HUES6 (cell line): Measurements from ENCODE around the gene IQGAP2.
"Not testable (repeated sequence)": the region's sequence is repeated elsewhere in the genome, so short reads cannot be mapped to it uniquely, and the experiment has no call there.

Source experiments
- H3K27ac ChIP-seq: 2 replicates; pipeline ENCODE4 v1.7.0; 2013; ENCODE audit warnings: low read depth, mild to moderate bottlenecking, low read length, inconsistent platforms
- H3K27me3 ChIP-seq: 2 replicates; pipeline ENCODE4 v1.6.1; 2013; ENCODE audit warnings: low read length; ENCODE audit not compliant: control insufficient read depth, insufficient read depth
- H3K36me3 ChIP-seq: 2 replicates; pipeline ENCODE4 v1.6.1; 2013; ENCODE audit warnings: low read length; ENCODE audit not compliant: control insufficient read depth, insufficient read depth
- H3K4me1 ChIP-seq: 2 replicates; pipeline ENCODE4 v1.6.1; 2013; ENCODE audit warnings: low read length; ENCODE audit not compliant: control insufficient read depth, insufficient read depth
- H3K4me3 ChIP-seq: 2 replicates; pipeline ENCODE4 v1.5.1; 2013; ENCODE audit warnings: low read depth, low read length
- H3K9ac ChIP-seq: one replicate; pipeline ENCODE4 v1.6.1; 2013; ENCODE audit warnings: mild to moderate bottlenecking, low read length
- H3K9me3 ChIP-seq: 2 replicates; pipeline ENCODE4 v1.6.1; 2013; ENCODE audit warnings: low read depth, low read length; ENCODE audit not compliant: control insufficient read depth, insufficient read depth

Gene IQGAP2

DNA sequence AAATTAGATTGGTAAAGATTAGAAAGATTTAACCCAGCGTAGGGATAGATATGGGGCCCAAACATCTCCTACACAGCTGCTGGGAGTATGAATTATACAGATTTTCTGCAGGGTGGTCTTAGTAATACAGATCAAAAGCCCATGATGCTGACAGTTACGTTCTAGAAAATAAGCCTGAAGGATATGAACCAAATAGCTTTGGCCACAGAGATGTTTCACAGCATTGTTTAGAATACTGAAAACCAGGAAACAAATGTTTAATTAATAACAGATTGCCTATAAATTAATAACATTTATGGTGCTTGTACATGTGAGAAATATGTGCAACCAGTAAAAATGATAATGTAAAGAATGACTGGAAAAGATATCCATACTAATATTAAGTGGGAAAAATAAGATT is 195.4 kb downstream of the IQGAP2 start:
- H3K27me3 ChIP-seq = no peaks in the 10 kb centered on the region

DNA sequence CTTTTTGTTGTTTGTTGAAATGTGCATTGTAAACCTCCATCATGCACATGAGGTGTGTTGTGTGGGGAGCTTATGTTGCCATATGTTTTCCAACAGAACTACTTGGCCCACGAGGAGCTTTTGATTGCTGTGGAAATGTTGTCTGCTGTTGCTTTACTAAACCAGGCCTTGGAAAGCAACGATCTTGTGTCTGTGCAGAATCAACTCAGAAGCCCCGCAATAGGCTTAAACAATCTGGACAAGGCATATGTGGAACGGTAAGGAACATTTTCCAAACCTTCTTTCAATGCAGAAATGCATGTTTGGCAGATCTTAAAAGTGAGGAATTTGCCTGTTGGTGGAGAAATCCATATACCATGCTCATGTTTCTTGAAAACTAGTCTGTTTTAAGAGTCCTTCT is 197.6 kb downstream of the IQGAP2 start:
- Histone ChIP-seq H3K36me3 (peaks cover 8% of the 10 kb centered on the region), H3K4me3 (no peak overlapping the region), H3K9ac (no peak overlapping the region), H3K27ac (no peak overlapping the region), H3K4me1 (no peaks in the 10 kb centered on the region), H3K27me3 (no peaks in the 10 kb centered on the region), H3K9me3 (no peaks in the 10 kb centered on the region)

More for the DNA sequence above, 195.4 kb downstream of the IQGAP2 start:
- peaks cover 8% of the 10 kb centered on the region for H3K36me3 ChIP-seq
- H3K4me1 ChIP-seq = no peaks in the 10 kb centered on the region
- H3K9me3 ChIP-seq = no peaks in the 10 kb centered on the region
- H3K9ac ChIP-seq = no peak overlapping the region
- H3K27ac ChIP-seq = no peak overlapping the region
- H3K4me3 ChIP-seq = no peak overlapping the region

DNA sequence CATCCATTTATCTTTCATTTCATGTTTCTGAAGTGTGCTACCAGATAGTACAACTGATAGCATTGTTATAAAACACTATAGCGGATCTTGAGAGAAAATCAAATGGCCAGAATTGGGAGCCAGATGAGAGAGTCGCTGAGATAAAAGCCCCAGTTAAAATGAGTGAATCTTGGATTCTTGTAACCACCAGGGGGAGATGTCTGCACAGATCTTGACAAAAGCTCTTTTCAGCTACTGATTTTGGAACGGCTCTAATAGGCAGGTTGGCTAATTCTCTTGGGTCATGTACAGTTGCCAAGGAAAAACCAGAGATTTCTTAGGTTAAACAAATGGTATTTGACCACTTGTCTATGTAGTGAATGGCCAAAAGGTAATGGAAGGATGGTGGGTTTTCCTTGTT is 198.4 kb downstream of the IQGAP2 start:
- H3K4me1 ChIP-seq = no peaks in the 10 kb centered on the region
- H3K4me3 ChIP-seq = no peak overlapping the region
- no peaks in the 10 kb centered on the region for H3K27me3 ChIP-seq
- no peak overlapping the region for H3K9ac ChIP-seq
- H3K36me3 ChIP-seq = peaks cover 8% of the 10 kb centered on the region
- H3K27ac ChIP-seq = no peak overlapping the region
- H3K9me3 ChIP-seq = no peaks in the 10 kb centered on the region

DNA sequence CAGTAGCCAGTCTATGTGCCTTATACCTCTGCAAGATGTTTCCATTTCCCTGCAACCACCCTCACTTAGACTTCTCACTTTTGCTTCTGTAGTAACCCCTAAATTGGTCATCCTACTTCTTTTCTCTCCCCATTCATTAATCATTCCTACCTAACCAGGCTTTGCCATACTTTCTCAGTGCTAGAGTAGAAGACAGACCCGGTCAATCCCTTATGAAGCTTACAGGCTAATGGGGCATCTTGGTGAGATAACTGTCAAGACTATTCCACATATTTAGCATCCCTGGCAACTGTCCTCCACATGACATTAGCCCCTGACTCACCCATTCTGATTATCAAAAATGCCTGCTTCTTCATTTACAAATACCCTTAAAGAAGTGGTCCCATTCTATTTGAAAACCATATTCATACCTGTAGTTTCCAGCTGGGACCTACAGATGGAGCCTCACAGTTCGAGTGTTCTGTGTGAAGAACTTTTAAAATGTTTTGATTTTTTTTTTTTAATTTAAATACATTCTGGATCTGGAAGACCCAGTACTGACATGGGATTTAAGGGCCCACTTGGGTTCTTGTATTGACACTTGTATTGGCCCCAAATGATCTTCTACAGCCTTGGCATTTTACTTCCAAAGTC is 199.1 kb downstream of the IQGAP2 start:
- Histone ChIP-seq H3K27ac (no peak overlapping the region), H3K9me3 (no peaks in the 10 kb centered on the region), H3K27me3 (no peaks in the 10 kb centered on the region), H3K4me1 (no peaks in the 10 kb centered on the region), H3K36me3 (peaks cover 4% of the 10 kb centered on the region), H3K9ac (no peak overlapping the region), H3K4me3 (no peak overlapping the region)

DNA sequence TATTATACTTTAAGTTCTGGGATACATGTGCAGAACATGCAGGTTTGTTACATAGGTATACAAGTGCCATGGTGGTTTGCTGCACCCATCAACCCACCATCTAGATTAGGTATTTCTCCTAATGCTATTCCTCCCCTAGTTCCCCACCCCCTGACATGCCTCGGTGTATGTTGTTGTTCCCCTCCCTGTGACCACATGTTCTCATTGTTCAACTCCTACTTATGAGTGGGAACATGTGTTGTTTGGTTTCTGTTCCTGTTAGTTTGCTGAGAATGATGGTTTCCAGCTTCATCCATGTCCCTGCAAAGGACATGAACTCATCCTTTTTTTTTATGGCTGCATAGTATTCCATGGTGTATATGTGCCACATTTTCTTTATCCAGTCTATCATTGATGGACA is 200.9 kb downstream of the IQGAP2 start:
- H3K27me3 ChIP-seq, H3K36me3 ChIP-seq, H3K9ac ChIP-seq, H3K27ac ChIP-seq, H3K4me1 ChIP-seq, H3K9me3 ChIP-seq, H3K4me3 ChIP-seq: not testable (repeated sequence)

DNA sequence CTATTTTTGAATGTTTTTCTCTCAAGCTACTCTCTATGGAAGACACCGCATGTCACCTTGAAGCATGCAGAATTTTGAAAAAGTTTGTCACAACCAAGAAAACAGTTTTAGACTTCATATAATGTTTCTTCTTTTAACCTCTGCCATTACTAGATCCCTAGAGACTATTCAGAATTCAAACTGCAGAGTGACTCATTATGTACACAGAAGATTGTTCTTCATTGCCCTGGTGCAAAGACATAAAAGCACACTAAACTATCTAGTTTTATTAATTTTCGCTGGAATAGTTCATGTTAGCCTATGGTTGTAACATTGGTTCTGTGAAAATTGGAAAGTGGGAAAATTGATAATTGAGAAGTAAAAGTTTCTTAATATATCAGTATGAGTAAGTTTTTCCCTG is 201.8 kb downstream of the IQGAP2 start:
- H3K27ac ChIP-seq = no peak overlapping the region
- no peaks in the 10 kb centered on the region for H3K36me3 ChIP-seq
- no peak overlapping the region for H3K9ac ChIP-seq
- H3K9me3 ChIP-seq = no peaks in the 10 kb centered on the region
- no peak overlapping the region for H3K4me3 ChIP-seq
- no peaks in the 10 kb centered on the region for H3K27me3 ChIP-seq
- peaks cover 7% of the 10 kb centered on the region for H3K4me1 ChIP-seq

DNA sequence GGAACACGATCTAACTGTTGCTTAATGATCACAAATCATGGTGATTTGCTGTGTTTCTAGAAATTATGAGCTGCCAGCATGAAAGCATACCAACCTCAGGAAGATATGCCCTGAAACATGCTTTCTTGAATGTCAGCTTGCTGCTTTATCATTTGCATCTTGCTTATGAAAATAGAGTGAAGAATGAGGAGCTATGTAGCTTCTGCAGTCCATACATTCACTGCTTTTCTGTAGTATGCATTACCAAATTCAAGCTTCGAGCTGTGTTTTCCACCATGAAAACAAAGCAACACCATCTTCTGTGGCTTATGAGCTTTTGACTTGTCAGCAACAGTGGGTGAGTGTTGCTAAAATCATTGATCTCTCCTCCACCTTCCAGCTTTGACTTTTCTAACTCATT is 203.6 kb downstream of the IQGAP2 start:
- Histone ChIP-seq H3K27me3 (no peaks in the 10 kb centered on the region), H3K9ac (no peak overlapping the region), H3K4me3 (no peak overlapping the region), H3K36me3 (peaks cover 7% of the 10 kb centered on the region; the same call in 1 of the 2 replicates), H3K4me1 (peaks cover 7% of the 10 kb centered on the region), H3K27ac (no peak overlapping the region), H3K9me3 (no peaks in the 10 kb centered on the region)

DNA sequence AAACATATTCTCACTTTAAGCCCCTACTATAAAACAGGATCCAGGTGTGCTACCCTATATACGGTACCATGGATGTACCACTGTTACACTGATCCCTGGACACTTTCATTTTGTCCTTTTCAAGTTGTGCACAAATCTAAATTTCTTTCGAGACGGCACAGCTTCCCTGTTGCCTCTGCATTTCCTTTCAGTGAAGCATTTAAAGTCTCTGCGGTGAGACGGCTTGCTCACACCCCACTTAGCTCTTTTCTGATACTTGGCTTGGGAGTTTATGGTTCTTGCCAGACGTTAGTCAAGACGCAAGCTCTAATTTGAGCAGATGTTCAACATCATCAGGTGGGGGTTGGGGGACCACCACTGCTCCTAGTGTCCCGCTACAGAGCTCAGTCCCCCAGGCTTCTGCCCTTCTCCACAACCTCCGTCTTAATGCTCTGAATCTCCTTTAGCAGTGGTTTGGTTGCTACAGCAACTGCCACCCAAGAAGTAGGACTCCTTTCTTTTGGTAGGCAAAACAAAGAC is 204.3 kb downstream of the IQGAP2 start:
- no peak overlapping the region for H3K4me3 ChIP-seq
- H3K4me1 ChIP-seq = peaks cover 7% of the 10 kb centered on the region
- H3K9me3 ChIP-seq = no peaks in the 10 kb centered on the region
- no peaks in the 10 kb centered on the region for H3K27me3 ChIP-seq
- no peak overlapping the region for H3K9ac ChIP-seq
- H3K36me3 ChIP-seq = peaks cover 9% of the 10 kb centered on the region; the same call in 1 of the 2 replicates
- no peak overlapping the region for H3K27ac ChIP-seq

DNA sequence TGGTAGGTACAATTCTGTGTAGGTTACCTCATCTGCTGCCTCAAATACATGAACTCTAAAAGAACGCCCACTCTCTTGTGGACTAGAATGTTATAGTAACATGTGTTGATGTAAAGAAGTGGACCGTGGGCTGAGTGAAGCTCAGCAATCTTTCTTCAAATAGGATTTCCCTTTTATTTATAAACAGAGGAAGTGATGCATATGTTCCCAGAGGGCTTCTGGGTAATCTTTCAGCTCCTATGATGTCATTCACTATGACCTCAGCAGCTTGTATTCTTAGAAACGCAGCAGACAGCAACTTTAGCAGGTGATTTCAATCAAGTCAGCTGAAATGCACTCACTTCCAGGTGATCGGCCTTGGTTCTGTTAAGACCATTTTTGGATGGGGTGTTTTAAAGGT is 205.7 kb downstream of the IQGAP2 start:
- Histone ChIP-seq H3K36me3 (peaks cover 9% of the 10 kb centered on the region; the same call in 1 of the 2 replicates), H3K27ac (no peak overlapping the region), H3K9me3 (no peaks in the 10 kb centered on the region), H3K9ac (no peak overlapping the region), H3K4me1 (peaks cover 7% of the 10 kb centered on the region), H3K27me3 (no peaks in the 10 kb centered on the region), H3K4me3 (no peak overlapping the region)

DNA sequence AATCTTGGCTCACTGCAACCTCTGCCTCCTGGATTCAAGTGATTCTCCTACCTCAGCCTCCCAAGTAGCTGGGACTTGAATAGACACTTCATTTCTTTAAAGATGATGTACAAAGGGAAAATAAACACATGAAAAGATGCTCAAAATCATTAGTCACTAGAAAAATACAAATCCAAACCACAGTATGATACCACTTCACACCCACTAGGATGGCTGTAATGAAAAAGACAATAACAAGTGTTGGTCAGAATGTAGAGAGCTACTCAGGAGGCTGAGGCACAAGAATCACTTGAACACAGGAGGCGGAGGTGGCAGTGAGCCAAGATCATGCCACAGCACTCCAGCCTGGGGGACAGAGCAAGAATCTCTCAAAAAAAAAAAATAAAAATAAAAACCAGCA is 207.1 kb downstream of the IQGAP2 start:
- H3K27ac ChIP-seq = no peak overlapping the region
- no peak overlapping the region for H3K9ac ChIP-seq
- no peaks in the 10 kb centered on the region for H3K9me3 ChIP-seq
- peaks cover 12% of the 10 kb centered on the region; the same call in 1 of the 2 replicates for H3K36me3 ChIP-seq
- no peaks in the 10 kb centered on the region for H3K27me3 ChIP-seq
- no peak overlapping the region for H3K4me3 ChIP-seq
- peaks cover 7% of the 10 kb centered on the region for H3K4me1 ChIP-seq

DNA sequence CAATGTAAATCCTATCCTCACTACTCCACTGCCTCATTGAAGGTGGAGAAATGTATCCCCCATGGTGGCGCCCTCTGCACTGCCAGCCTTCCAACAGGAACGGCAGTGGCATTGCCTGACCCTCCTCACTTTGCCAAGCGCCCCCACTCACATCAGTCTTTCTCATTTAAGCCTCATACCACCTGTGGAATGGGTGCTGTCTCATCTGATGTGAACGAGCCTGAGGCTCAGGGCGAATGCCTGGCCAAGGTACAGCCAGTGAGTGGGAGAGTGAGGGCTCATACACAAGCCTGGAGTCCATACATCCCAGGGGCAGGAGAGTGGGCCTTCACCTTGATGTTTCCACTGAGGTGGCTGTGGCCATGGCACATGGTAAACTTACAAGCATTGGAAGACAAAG is 209.9 kb downstream of the IQGAP2 start:
- no peak overlapping the region for H3K4me3 ChIP-seq

More for the DNA sequence above, 209.9 kb downstream of the IQGAP2 start:
- H3K27ac ChIP-seq = no peak overlapping the region
- H3K9ac ChIP-seq = no peak overlapping the region
- H3K4me1 ChIP-seq = peaks cover under 1% of the 10 kb centered on the region; the same call in 1 of the 2 replicates
- H3K9me3 ChIP-seq = no peaks in the 10 kb centered on the region
- no peaks in the 10 kb centered on the region for H3K27me3 ChIP-seq
- H3K36me3 ChIP-seq = peaks cover 12% of the 10 kb centered on the region; the same call in 1 of the 2 replicates
